ENCODE measurements around the gene C4BPB. TPM values are rescaled to one million over a fixed set of nuclear protein-coding genes. Genes with fewer than 3 reads are reported as not detected.

C4BPB gene
- total RNA-seq, 1 donor from 2014 or later, result not detected

- DNase-seq (ENCODE audit: low read depth, low spot score), result peak; percentile 32
These were observed 3.9 kb upstream of the C4BPB start for GRCh38 chr1:207084701-207085180.

GRCh38 chr1:207085887-207086286, 2.8 kb upstream of the C4BPB start:
- no peak for DNase-seq (ENCODE audit: low read depth, low spot score)

- DNase-seq (ENCODE audit: low read depth, low spot score), result no peak
These were observed 499 bp upstream of the C4BPB start for GRCh38 chr1:207088161-207088560.

- no peak for DNase-seq (ENCODE audit: low read depth, low spot score)
These were observed 1.1 kb downstream of the C4BPB start for GRCh38 chr1:207089627-207090355.

- DNase-seq (ENCODE audit: low read depth, low spot score), result no peak
These were observed 2.7 kb downstream of the C4BPB start for GRCh38 chr1:207091200-207091908.

- no peak for DNase-seq (ENCODE audit: low read depth, low spot score)
These were observed 5.3 kb downstream of the C4BPB start for GRCh38 chr1:207093944-207094343.

- no peak for DNase-seq (ENCODE audit: low read depth, low spot score)
These were observed 9.2 kb downstream of the C4BPB start for GRCh38 chr1:207097871-207098324.

GRCh38 chr1:207101720-207102119, 13.1 kb downstream of the C4BPB start:
- no peak for DNase-seq (ENCODE audit: low read depth, low spot score)

GRCh38 chr1:207102146-207102545, 13.5 kb downstream of the C4BPB start:
- no peak for DNase-seq (ENCODE audit: low read depth, low spot score)

- DNase-seq (ENCODE audit: low read depth, low spot score), result no peak
These were observed 14.0 kb downstream of the C4BPB start for GRCh38 chr1:207102659-207103058.

GRCh38 chr1:207103892-207104373, 15.3 kb downstream of the C4BPB start, which contains the start of gene C4BPA:
TSS of gene C4BPA (plus strand) at chr1:207104233. CDS start at chr1:207113026, 8,793 bp downstream.
- DNase-seq (ENCODE audit: low read depth, low spot score), result no peak

GRCh38 chr1:207109004-207109403, 20.3 kb downstream of the C4BPB start:
- no peak for DNase-seq (ENCODE audit: low read depth, low spot score)

GRCh38 chr1:207112616-207113296, 24.1 kb downstream of the C4BPB start:
- no peak for DNase-seq (ENCODE audit: low read depth, low spot score)

GRCh38 chr1:207115269-207115668, 26.6 kb downstream of the C4BPB start:
- no peak for DNase-seq (ENCODE audit: low read depth, low spot score)

- DNase-seq (ENCODE audit: low read depth, low spot score), result no peak
These were observed 35.7 kb downstream of the C4BPB start for GRCh38 chr1:207124389-207124788.

GRCh38 chr1:207128336-207128921, 39.8 kb downstream of the C4BPB start:
- DNase-seq (ENCODE audit: low read depth, low spot score), result no peak

GRCh38 chr1:207129053-207129452, 40.4 kb downstream of the C4BPB start:
- no peak for DNase-seq (ENCODE audit: low read depth, low spot score)

GRCh38 chr1:207130252-207131036, 41.8 kb downstream of the C4BPB start:
- no peak for DNase-seq (ENCODE audit: low read depth, low spot score)

- no peak for DNase-seq (ENCODE audit: low read depth, low spot score)
These were observed 42.5 kb downstream of the C4BPB start for GRCh38 chr1:207131163-207131562.

- DNase-seq (ENCODE audit: low read depth, low spot score), result no peak
These were observed 45.9 kb downstream of the C4BPB start for GRCh38 chr1:207134581-207134980.

- no peak for DNase-seq (ENCODE audit: low read depth, low spot score)
These were observed 51.0 kb downstream of the C4BPB start for GRCh38 chr1:207139616-207140015.

Data from pulmonary artery endothelial cell (primary cell).